ENCODE measurements around the gene GAMT. TPM values are rescaled to one million over a fixed set of nuclear protein-coding genes. Genes with fewer than 3 reads are reported as not detected.

Gene GAMT
- total and polyA plus RNA-seq, 2 donors (not counting 1 experiment from before 2014, with no cell fraction given) = 20.0 to 44.1 TPM

GRCh38 chr19:1392939-1393530, 8.3 kb downstream of the GAMT start:
- TF ChIP-seq EZH2 (IDR thresholded peaks at IDR 0.05; ENCODE audit: low read length, missing control alignments) (no peak), CTCF (conservative IDR thresholded peaks at IDR 0.05 in 1 of 2, IDR thresholded peaks at IDR 0.05 in 1 of 2; ENCODE audit: low read depth in 1 of 2, low read length in 2 of 2) (no peak)
- peaks cover 3% of the 10 kb centered on the region for H3K79me2 ChIP-seq (ENCODE audit: control insufficient read depth, insufficient read depth, low read length)
- H3K9ac ChIP-seq (ENCODE audit: insufficient read depth, low read length) = no peak overlapping the region
- DNase-seq (ENCODE audit: low read depth in 2 of 2) = no peak
- H4K20me1 ChIP-seq (ENCODE audit: control insufficient read depth, extremely low read depth, insufficient read depth, low read length) = no peaks in the 10 kb centered on the region
- no peaks in the 10 kb centered on the region for H3K9me3 ChIP-seq (ENCODE audit: control insufficient read depth, insufficient read depth, low read depth, low read length)
- H3K27me3 ChIP-seq (ENCODE audit: control insufficient read depth, insufficient read depth, low read length) = no peaks in the 10 kb centered on the region
- no peaks in the 10 kb centered on the region for H3K4me1 ChIP-seq (ENCODE audit: control insufficient read depth, extremely low read depth, insufficient read depth, low read length)
- no peak overlapping the region for H2AFZ ChIP-seq (ENCODE audit: low read length)
- H3K4me2 ChIP-seq (ENCODE audit: extremely low read depth, insufficient read depth, low read length) = no peak overlapping the region
- H3K27ac ChIP-seq (ENCODE audit: insufficient read depth, low read length) = no peak overlapping the region
- H3K36me3 ChIP-seq (ENCODE audit: control insufficient read depth, insufficient read depth, low read length) = peaks cover 11% of the 10 kb centered on the region
- H3K4me3 ChIP-seq (replicated peaks in 1 of 4; ENCODE audit: control extremely low read depth in 1 of 4, insufficient read depth in 1 of 4, low read depth in 3 of 4, low read length in 4 of 4) = no peak overlapping the region

GRCh38 chr19:1392407-1392806, 8.9 kb downstream of the GAMT start:
- no peak for DNase-seq (ENCODE audit: low read depth in 2 of 2)
- peaks cover 13% of the 10 kb centered on the region for H3K36me3 ChIP-seq (ENCODE audit: control insufficient read depth, insufficient read depth, low read length)
- H4K20me1 ChIP-seq (ENCODE audit: control insufficient read depth, extremely low read depth, insufficient read depth, low read length) = no peaks in the 10 kb centered on the region
- H3K27ac ChIP-seq (ENCODE audit: insufficient read depth, low read length) = no peak overlapping the region
- H3K79me2 ChIP-seq (ENCODE audit: control insufficient read depth, insufficient read depth, low read length) = peaks cover 3% of the 10 kb centered on the region
- TF ChIP-seq EZH2 (IDR thresholded peaks at IDR 0.05; ENCODE audit: low read length, missing control alignments) (no peak), CTCF (conservative IDR thresholded peaks at IDR 0.05 in 1 of 2, IDR thresholded peaks at IDR 0.05 in 1 of 2; ENCODE audit: low read depth in 1 of 2, low read length in 2 of 2) (no peak)
- H3K9ac ChIP-seq (ENCODE audit: insufficient read depth, low read length) = no peak overlapping the region
- H3K4me2 ChIP-seq (ENCODE audit: extremely low read depth, insufficient read depth, low read length) = no peak overlapping the region
- no peak overlapping the region for H2AFZ ChIP-seq (ENCODE audit: low read length)
- no peaks in the 10 kb centered on the region for H3K9me3 ChIP-seq (ENCODE audit: control insufficient read depth, insufficient read depth, low read depth, low read length)
- H3K4me3 ChIP-seq (replicated peaks in 1 of 4; ENCODE audit: control extremely low read depth in 1 of 4, insufficient read depth in 1 of 4, low read depth in 3 of 4, low read length in 4 of 4) = no peak overlapping the region
- H3K27me3 ChIP-seq (ENCODE audit: control insufficient read depth, insufficient read depth, low read length) = no peaks in the 10 kb centered on the region
- no peaks in the 10 kb centered on the region for H3K4me1 ChIP-seq (ENCODE audit: control insufficient read depth, extremely low read depth, insufficient read depth, low read length)

DNA sequence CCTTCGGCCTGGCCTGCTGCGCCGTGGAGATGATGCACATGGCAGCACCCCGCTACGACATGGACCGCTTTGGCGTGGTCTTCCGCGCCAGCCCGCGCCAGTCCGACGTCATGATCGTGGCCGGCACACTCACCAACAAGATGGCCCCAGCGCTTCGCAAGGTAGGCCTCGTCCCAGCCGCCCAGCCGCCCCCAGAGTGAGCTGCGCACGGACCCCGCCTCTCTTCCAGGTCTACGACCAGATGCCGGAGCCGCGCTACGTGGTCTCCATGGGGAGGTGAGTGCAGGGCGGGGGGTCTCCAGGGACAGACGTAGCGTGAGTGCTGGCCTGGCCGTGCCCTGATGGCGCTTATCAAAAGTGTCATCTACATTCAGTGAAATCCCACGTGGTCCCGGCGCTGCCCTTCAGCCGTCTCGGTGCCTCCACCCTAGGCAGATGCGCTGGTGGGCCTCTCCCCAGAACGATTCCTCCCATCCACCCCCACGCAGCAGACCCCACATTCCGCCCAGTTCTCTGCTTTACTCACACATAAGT, 10.4 kb downstream of the GAMT start:
- Histone ChIP-seq H3K27ac (ENCODE audit: insufficient read depth, low read length) (no peak overlapping the region), H3K9ac (ENCODE audit: insufficient read depth, low read length) (no peak overlapping the region), H3K4me2 (ENCODE audit: extremely low read depth, insufficient read depth, low read length) (no peak overlapping the region), H4K20me1 (ENCODE audit: control insufficient read depth, extremely low read depth, insufficient read depth, low read length) (no peaks in the 10 kb centered on the region), H3K4me3 (replicated peaks in 1 of 4; ENCODE audit: control extremely low read depth in 1 of 4, insufficient read depth in 1 of 4, low read depth in 3 of 4, low read length in 4 of 4) (no peak overlapping the region), H3K36me3 (ENCODE audit: control insufficient read depth, insufficient read depth, low read length) (peaks cover 13% of the 10 kb centered on the region), H3K27me3 (ENCODE audit: control insufficient read depth, insufficient read depth, low read length) (no peaks in the 10 kb centered on the region), H3K9me3 (ENCODE audit: control insufficient read depth, insufficient read depth, low read depth, low read length) (no peaks in the 10 kb centered on the region), H3K79me2 (ENCODE audit: control insufficient read depth, insufficient read depth, low read length) (peaks cover 3% of the 10 kb centered on the region), H2AFZ (ENCODE audit: low read length) (no peak overlapping the region), H3K4me1 (ENCODE audit: control insufficient read depth, extremely low read depth, insufficient read depth, low read length) (no peaks in the 10 kb centered on the region)
- DNase-seq (ENCODE audit: low read depth in 2 of 2) = no peak
- TF ChIP-seq EZH2 (IDR thresholded peaks at IDR 0.05; ENCODE audit: low read length, missing control alignments) (no peak), CTCF (conservative IDR thresholded peaks at IDR 0.05 in 1 of 2, IDR thresholded peaks at IDR 0.05 in 1 of 2; ENCODE audit: low read depth in 1 of 2, low read length in 2 of 2) (no peak)
